Glomerular visceral epithelial cell (primary cell): ENCODE data around the gene DENND5B.
"Not testable (repeated sequence)": the region's sequence is repeated elsewhere in the genome, so short reads cannot be mapped to it uniquely, and the experiment has no call there.

Source experiments
- DNase-seq: peaks from one replicate; pipeline ENCODE4 v3.0.0-alpha.2; 2016; ENCODE audit errors: extremely low spot score

The DENND5B gene

GRCh38 chr12:31377210-31377609 is 213.7 kb downstream of the DENND5B start:
- DNase-seq, result not testable (repeated sequence)

- not testable (repeated sequence) for DNase-seq
Observed at GRCh38 chr12:31375422-31375821, 215.5 kb downstream of the DENND5B start.

GRCh38 chr12:31371256-31371620 is 219.7 kb downstream of the DENND5B start:
- no peak for DNase-seq

GRCh38 chr12:31370531-31371255 is 220.2 kb downstream of the DENND5B start:
- no peak for DNase-seq

- DNase-seq, result no peak
Observed at GRCh38 chr12:31369712-31370521, 221.0 kb downstream of the DENND5B start.

- no peak for DNase-seq
Observed at GRCh38 chr12:31368666-31369361, 222.1 kb downstream of the DENND5B start.

- no peak for DNase-seq
Observed at GRCh38 chr12:31366104-31366621, 224.8 kb downstream of the DENND5B start.

- no peak for DNase-seq
Observed at GRCh38 chr12:31363831-31364230, 227.1 kb downstream of the DENND5B start.

GRCh38 chr12:31363416-31363809 is 227.5 kb downstream of the DENND5B start:
- DNase-seq, result no peak

GRCh38 chr12:31362759-31363415 is 228.0 kb downstream of the DENND5B start:
- no peak for DNase-seq

- no peak for DNase-seq
Observed at GRCh38 chr12:31362115-31362758, 228.7 kb downstream of the DENND5B start.

- no peak for DNase-seq
Observed at GRCh38 chr12:31361730-31362114, 229.2 kb downstream of the DENND5B start.

- no peak for DNase-seq
Observed at GRCh38 chr12:31355747-31356107, 235.2 kb downstream of the DENND5B start.

GRCh38 chr12:31353750-31354708 is 236.9 kb downstream of the DENND5B start:
- DNase-seq, result no peak

- no peak for DNase-seq
Observed at GRCh38 chr12:31346267-31346666, 244.7 kb downstream of the DENND5B start.

GRCh38 chr12:31343139-31343538 is 247.8 kb downstream of the DENND5B start:
- no peak for DNase-seq

- DNase-seq, result no peak
Observed at GRCh38 chr12:31342286-31342685, 248.7 kb downstream of the DENND5B start.

GRCh38 chr12:31339831-31340622 is 250.9 kb downstream of the DENND5B start:
- DNase-seq, result no peak

- DNase-seq, result no peak
Observed at GRCh38 chr12:31337952-31338351, 253.0 kb downstream of the DENND5B start.
